Endothelial cell of umbilical vein (primary cell): ENCODE data around the gene GUCA2B. TPM values are rescaled to one million over a fixed set of nuclear protein-coding genes. Genes with fewer than 3 reads are reported as not detected.

Source experiments
- BruUV-seq: library from RNA; stranded (reverse); fragments of 400-500 nt; replicated peaks from 2 replicates; lab custom pipeline; 2021; lab: Mats Ljungman, UMichigan
- CTCF ChIA-PET: fragments of 300-600, 350-600 bp; sonication (Branson Sonifier 250); formaldehyde crosslinking; loops from one replicate; lab custom pipeline; 2021; ENCODE audit warnings: antibody characterized with exemption, inconsistent platforms; lab: Charles Lee
- POLR2A ChIA-PET: fragments of 300-600, 350-600 bp; sonication (Branson Sonifier 250); formaldehyde crosslinking; loops from one replicate; lab custom pipeline; 2021; ENCODE audit warnings: antibody characterized with exemption, inconsistent platforms; lab: Charles Lee
- DNase-seq: peaks from one replicate; pipeline ENCODE4 v3.0.0-alpha.2; 2011; ENCODE audit warnings: low read depth, low spot score
- FAIRE-seq: peaks from 2 replicates; lab custom pipeline; 2011; peaks lifted over from hg19 to GRCh38; lab: Jason Lieb, UNC
- H2AFZ ChIP-seq: 2 replicates; pipeline ENCODE4 v1.6.0; 2012; ENCODE audit warnings: low read depth, low read length, control low read depth, inconsistent platforms
- H3K27ac ChIP-seq: 2 replicates; pipeline ENCODE4 v1.5.1; 2011; ENCODE audit warnings: low read depth, mild to moderate bottlenecking, control low read depth, low read length, moderate library complexity; ENCODE audit not compliant: insufficient read depth
- H3K27me3 ChIP-seq, 2 experiments: 2 replicates each; pipeline versions ENCODE4 v1.6.0 to v1.6.1; 2011; ENCODE audit warnings: low read length in 2 of 2, mixed read lengths in 1 of 2; ENCODE audit not compliant: control insufficient read depth in 2 of 2, insufficient read depth in 2 of 2
- H3K36me3 ChIP-seq, 2 experiments: 2 replicates in 1 of 2; 3 replicates in 1 of 2; pipeline ENCODE4 v1.5.1; 2011; ENCODE audit warnings: low read length in 2 of 2, mild to moderate bottlenecking in 1 of 2, moderate library complexity in 1 of 2; ENCODE audit not compliant: control insufficient read depth in 2 of 2, insufficient read depth in 2 of 2; ENCODE audit errors: extremely low read depth in 1 of 2
- H3K4me1 ChIP-seq: 3 replicates; pipeline ENCODE4 v1.5.1; 2011; ENCODE audit warnings: mild to moderate bottlenecking, low read length; ENCODE audit not compliant: control insufficient read depth, insufficient read depth; ENCODE audit errors: extremely low read depth
- H3K4me2 ChIP-seq: 2 replicates; pipeline ENCODE4 v1.6.1; 2011; ENCODE audit warnings: low read length, control low read depth, mixed read lengths; ENCODE audit not compliant: insufficient read depth
- H3K4me3 ChIP-seq, 3 experiments: fragments of 200-600 bp in 1 of 3; sonication (generic), shearing (Covaris generic) in 1 of 3; replicated peaks in 1 of 3; 2 replicates each; pipeline ENCODE4 v1.5.1; 2011 to 2016; ENCODE audit warnings: control low read depth in 3 of 3, low read length in 3 of 3, mild to moderate bottlenecking in 2 of 3, inconsistent platforms in 1 of 3, low read depth in 1 of 3, moderate library complexity in 1 of 3; ENCODE audit not compliant: insufficient read depth in 1 of 3
- H3K79me2 ChIP-seq: 2 replicates; pipeline ENCODE4 v1.6.0; 2012; ENCODE audit warnings: low read length, inconsistent platforms; ENCODE audit not compliant: control insufficient read depth, insufficient read depth
- H3K9ac ChIP-seq: replicated peaks from 2 replicates; pipeline ENCODE3; 2011; ENCODE audit warnings: low read length, control low read depth; ENCODE audit not compliant: insufficient read depth; ENCODE audit errors: extremely low read depth
- H3K9me1 ChIP-seq: replicated peaks from 3 replicates; pipeline ENCODE4 v1.6.0; 2011; ENCODE audit warnings: mild to moderate bottlenecking, low read length; ENCODE audit not compliant: control insufficient read depth, insufficient read depth; ENCODE audit errors: extremely low read depth
- H3K9me3 ChIP-seq: replicated peaks from 2 replicates; pipeline ENCODE4 v1.5.1; 2012; ENCODE audit warnings: low read length, inconsistent platforms; ENCODE audit not compliant: control insufficient read depth, insufficient read depth
- H4K20me1 ChIP-seq: replicated peaks from 2 replicates; pipeline ENCODE3; 2011; ENCODE audit warnings: mild to moderate bottlenecking, low read length; ENCODE audit not compliant: control insufficient read depth, insufficient read depth; ENCODE audit errors: extremely low read depth
- EZH2 ChIP-seq: IDR thresholded peaks from 2 replicates; pipeline ENCODE4 v1.6.1; 2012; ENCODE audit warnings: borderline replicate concordance, low read depth, mild to moderate bottlenecking, moderate library complexity, low read length, inconsistent platforms; ENCODE audit not compliant: severe bottlenecking
- GATA2 ChIP-seq: IDR thresholded peaks from 2 replicates; pipeline ENCODE4 v1.7.0; 2011; ENCODE audit warnings: low read depth, mild to moderate bottlenecking, moderate library complexity, mixed read lengths, low read length; ENCODE audit not compliant: insufficient read length, insufficient read depth
- MYC ChIP-seq: IDR thresholded peaks from one replicate; pipeline ENCODE4 v1.6.1; 2011; ENCODE audit warnings: mild to moderate bottlenecking, low read depth, low read length
- dilution Hi-C: fragments of 300-500 bp; cut with MboI; formaldehyde crosslinking; loops from one replicate; pipeline ENCODE4 v1.15.0; 2019; ENCODE audit warnings: low sequenced_read_pairs; ENCODE audit not compliant: extremely low pct_ligation_motif_present
- intact Hi-C: fragments of 100-400 bp; cut with micrococcal nuclease; formaldehyde crosslinking; loops from one replicate; pipeline ENCODE4 v1.10.0; 2022
- polyA plus RNA-seq, 4 experiments: library from polyadenylated mRNA; depleted of rRNA in 3 of 4; stranded (reverse) in 3 of 4; unstranded in 1 of 4; fragments of >200 nt; gene quantifications; 2 replicates each; pipeline versions ENCODE4 v1.2.1 to v1.2.3, GENCODE V29; 2011 to 2012; ENCODE audit warnings: missing spikeins in 1 of 4
- total RNA-seq: library from RNA; stranded (reverse); gene quantifications from 2 replicates; pipeline ENCODE4 v1.2.3, GENCODE V29; 2021
- TF ChIP-seq, protein P1 (sequence below): IDR thresholded peaks from 2 replicates; pipeline ENCODE4 v1.6.1; 2011; ENCODE audit not compliant: insufficient read depth, insufficient read length
- TF ChIP-seq, protein P2 (sequence below), 2 donors: IDR thresholded peaks; 1 replicate in 1 of 2; 2 replicates in 1 of 2; pipeline ENCODE4 v1.5.1; 2011; ENCODE audit warnings: low read length in 2 of 2, mild to moderate bottlenecking in 2 of 2, moderate library complexity in 2 of 2, control low read depth in 1 of 2, inconsistent platforms in 1 of 2, low read depth in 1 of 2; ENCODE audit not compliant: insufficient read depth in 1 of 2; ENCODE audit errors: extremely low read depth in 1 of 2

The GUCA2B gene
- total and polyA plus RNA-seq, 2 donors (not counting 3 experiments of a cell fraction or from before 2014, with no cell fraction given) = not detected

DNA sequence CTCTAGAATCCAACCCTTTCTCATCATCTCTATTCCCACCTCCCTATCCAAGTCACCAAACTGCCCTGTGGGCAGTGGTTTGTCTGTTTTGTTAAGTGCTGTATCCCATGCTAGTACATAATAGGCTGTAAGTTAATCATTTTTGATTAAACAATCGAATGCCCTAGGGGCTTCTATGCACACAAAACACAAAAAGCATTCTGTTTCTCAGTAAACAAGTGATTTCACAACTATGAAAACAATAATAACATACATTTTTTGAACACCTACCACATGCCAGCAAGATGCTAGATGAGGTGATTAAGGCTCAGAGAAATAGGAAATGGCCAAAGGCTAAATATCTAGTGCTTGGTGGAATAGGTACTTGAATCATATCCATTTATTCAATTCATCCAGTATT is 5.0 kb upstream of the GUCA2B start:
- H3K36me3 ChIP-seq = no peaks in the 10 kb centered on the region
- H3K9ac ChIP-seq = no peak overlapping the region
- H3K27me3 ChIP-seq = peaks cover 17 to 22% of the 10 kb centered on the region in 2 experiments
- H3K9me1 ChIP-seq = no peaks in the 10 kb centered on the region
- no peaks in the 10 kb centered on the region for H3K9me3 ChIP-seq
- FAIRE-seq (no peak), DNase-seq (no peak)
- H3K79me2 ChIP-seq = no peaks in the 10 kb centered on the region
- dilution Hi-C loops (no loop called here), intact Hi-C loops (loop anchor here (5.0 to 10.0 kb wide), 2 partner anchors 333 to 429 kb away; no protein-coding TSS in a partner anchor)
- no peaks in the 10 kb centered on the region for H3K4me1 ChIP-seq
- H3K4me3 ChIP-seq = no peak overlapping the region
- H3K27ac ChIP-seq = no peak overlapping the region
- BruUV-seq = no TSS peak
- H2AFZ ChIP-seq = no peak overlapping the region
- no peak overlapping the region for H3K4me2 ChIP-seq
- no peaks in the 10 kb centered on the region for H4K20me1 ChIP-seq
- ChIA-PET POLR2A (no interaction called here), CTCF (interaction anchor here (1.0 to 3.1 kb wide), 11 partner anchors 24 to 574 kb away, joined by 3 to 58 read pairs (median 5); no protein-coding TSS in a partner anchor)
- TF ChIP-seq EZH2 (no peak), GATA2 (no peak), MYC (no peak)
- TF ChIP-seq, protein P1, sequence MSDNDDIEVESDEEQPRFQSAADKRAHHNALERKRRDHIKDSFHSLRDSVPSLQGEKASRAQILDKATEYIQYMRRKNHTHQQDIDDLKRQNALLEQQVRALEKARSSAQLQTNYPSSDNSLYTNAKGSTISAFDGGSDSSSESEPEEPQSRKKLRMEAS = no peak
- TF ChIP-seq, protein P2, sequence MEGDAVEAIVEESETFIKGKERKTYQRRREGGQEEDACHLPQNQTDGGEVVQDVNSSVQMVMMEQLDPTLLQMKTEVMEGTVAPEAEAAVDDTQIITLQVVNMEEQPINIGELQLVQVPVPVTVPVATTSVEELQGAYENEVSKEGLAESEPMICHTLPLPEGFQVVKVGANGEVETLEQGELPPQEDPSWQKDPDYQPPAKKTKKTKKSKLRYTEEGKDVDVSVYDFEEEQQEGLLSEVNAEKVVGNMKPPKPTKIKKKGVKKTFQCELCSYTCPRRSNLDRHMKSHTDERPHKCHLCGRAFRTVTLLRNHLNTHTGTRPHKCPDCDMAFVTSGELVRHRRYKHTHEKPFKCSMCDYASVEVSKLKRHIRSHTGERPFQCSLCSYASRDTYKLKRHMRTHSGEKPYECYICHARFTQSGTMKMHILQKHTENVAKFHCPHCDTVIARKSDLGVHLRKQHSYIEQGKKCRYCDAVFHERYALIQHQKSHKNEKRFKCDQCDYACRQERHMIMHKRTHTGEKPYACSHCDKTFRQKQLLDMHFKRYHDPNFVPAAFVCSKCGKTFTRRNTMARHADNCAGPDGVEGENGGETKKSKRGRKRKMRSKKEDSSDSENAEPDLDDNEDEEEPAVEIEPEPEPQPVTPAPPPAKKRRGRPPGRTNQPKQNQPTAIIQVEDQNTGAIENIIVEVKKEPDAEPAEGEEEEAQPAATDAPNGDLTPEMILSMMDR (IDR thresholded peaks at IDR 0.05; ENCODE audit: extremely low read depth in 1 of 2, insufficient read depth in 1 of 2, low read depth in 1 of 2, low read length in 2 of 2) = no peak
